Measurements from ENCODE around the gene HACD4.

- TF ChIP-seq CTCF (IDR thresholded peaks at IDR 0.05) (no peak), POLR2A (IDR thresholded peaks at IDR 0.05) (no peak)
Observed at GRCh38 chr9:21053851-21054250, 22.4 kb upstream of the HACD4 start.
